Loucy (cell line): ENCODE measurements around the gene AVL9.
"Not testable (repeated sequence)": the region's sequence is repeated elsewhere in the genome, so short reads cannot be mapped to it uniquely, and the experiment has no call there.

ENCODE experiments used
- H2AFZ ChIP-seq: fragments of 200-600 bp; sonication (generic); 2 replicates; pipeline ENCODE4 v1.6.0; 2016; ENCODE audit warnings: antibody characterized with exemption, mild to moderate bottlenecking, low read length, moderate library complexity
- H3F3A ChIP-seq: fragments of 200-600 bp; 2 replicates; pipeline ENCODE4 v1.6.0; 2016; ENCODE audit warnings: antibody characterized with exemption, low read depth, mild to moderate bottlenecking
- H3K27me3 ChIP-seq: fragments of 200-600 bp; sonication (generic); 2 replicates; pipeline ENCODE4 v1.6.1; 2014; ENCODE audit warnings: low read length, mild to moderate bottlenecking; ENCODE audit not compliant: insufficient read depth, poor library complexity, severe bottlenecking
- H3K36me3 ChIP-seq: fragments of 200-600 bp; sonication (generic); 2 replicates; pipeline ENCODE4 v1.6.1; 2016; ENCODE audit warnings: low read length; ENCODE audit not compliant: insufficient read depth
- H3K4me1 ChIP-seq: fragments of 200-600 bp; sonication (generic); 2 replicates; pipeline ENCODE4 v1.5.1; 2014; ENCODE audit warnings: low read length, mild to moderate bottlenecking; ENCODE audit not compliant: insufficient read depth, poor library complexity, severe bottlenecking
- H3K4me2 ChIP-seq: fragments of 200-600 bp; sonication (generic); 2 replicates; pipeline ENCODE4 v1.6.0; 2014; ENCODE audit warnings: antibody characterized with exemption, low read length, low read depth, mild to moderate bottlenecking; ENCODE audit not compliant: poor library complexity, severe bottlenecking
- H3K4me3 ChIP-seq: fragments of 200-600 bp; sonication (generic); 2 replicates; pipeline ENCODE4 v1.5.1; 2014; ENCODE audit warnings: low read length, mild to moderate bottlenecking, mixed read lengths; ENCODE audit not compliant: poor library complexity, severe bottlenecking
- H3K79me2 ChIP-seq: fragments of 200-600 bp; sonication (generic); 2 replicates; pipeline ENCODE4 v1.6.1; 2014; ENCODE audit warnings: low read length; ENCODE audit not compliant: insufficient read depth
- H3K9ac ChIP-seq: fragments of 200-600 bp; sonication (generic); 2 replicates; pipeline ENCODE4 v1.6.0; 2014; ENCODE audit warnings: mild to moderate bottlenecking, low read depth, low read length, moderate library complexity; ENCODE audit not compliant: poor library complexity, severe bottlenecking
- H3K9me2 ChIP-seq: fragments of 200-600 bp; sonication (generic); replicated peaks from 2 replicates; pipeline ENCODE4 v1.6.1; 2016; ENCODE audit warnings: low read depth, low read length, mixed read lengths
- H3K9me3 ChIP-seq: fragments of 200-600 bp; sonication (generic); 2 replicates; pipeline ENCODE4 v1.6.1; 2014; ENCODE audit warnings: mild to moderate bottlenecking, antibody characterized with exemption, low read length, low read depth; ENCODE audit not compliant: insufficient read depth
- H4K20me1 ChIP-seq: fragments of 200-600 bp; sonication (generic); 2 replicates; pipeline ENCODE4 v1.6.0; 2014; ENCODE audit warnings: antibody characterized with exemption, low read length, mild to moderate bottlenecking; ENCODE audit not compliant: insufficient read depth, poor library complexity, severe bottlenecking
- CTCF ChIP-seq: fragments of 200-600 bp; sonication (generic); conservative IDR thresholded peaks from 2 replicates; pipeline ENCODE4 v1.5.1; 2014; ENCODE audit warnings: mild to moderate bottlenecking, antibody characterized with exemption, low read length

Gene AVL9

GRCh38 chr7:32636725-32637462, 141.6 kb downstream of the AVL9 start:
- H3K36me3 ChIP-seq, H3K9ac ChIP-seq, H3K27me3 ChIP-seq, H3K9me3 ChIP-seq, H3F3A ChIP-seq, H3K9me2 ChIP-seq, H4K20me1 ChIP-seq, H3K4me2 ChIP-seq, H3K79me2 ChIP-seq, H3K4me3 ChIP-seq, H2AFZ ChIP-seq: not testable (repeated sequence)
- TF ChIP-seq CTCF = peak; percentile 30
- H3K4me1 ChIP-seq = peaks cover 25% of the 10 kb centered on the region

GRCh38 chr7:32637611-32638010, 142.3 kb downstream of the AVL9 start:
- H2AFZ ChIP-seq, H4K20me1 ChIP-seq, H3K79me2 ChIP-seq, H3K9me3 ChIP-seq, H3K9me2 ChIP-seq, H3K27me3 ChIP-seq, H3K9ac ChIP-seq, H3K4me2 ChIP-seq, H3K36me3 ChIP-seq, H3F3A ChIP-seq, H3K4me3 ChIP-seq: not testable (repeated sequence)
- peaks cover 25% of the 10 kb centered on the region for H3K4me1 ChIP-seq
